Common myeloid progenitor, CD34-positive (primary cell): ENCODE data around the gene DDX41.

ENCODE experiments used
- CTCF ChIA-PET: fragments of 350-600 bp; sonication (Branson Sonifier 250); formaldehyde crosslinking; loops from one replicate; lab custom pipeline; 2021; ENCODE audit warnings: antibody characterized with exemption; lab: Charles Lee
- POLR2A ChIA-PET: fragments of 350-600 bp; sonication (Branson Sonifier 250); formaldehyde crosslinking; loops from one replicate; lab custom pipeline; 2021; ENCODE audit warnings: antibody characterized with exemption; lab: Charles Lee
- DNase-seq, 3 donors: peaks; one replicate each; pipeline versions ENCODE4 v3.0.0 to v3.0.0-alpha.2; 2013
- H3K27ac ChIP-seq, 2 experiments: 1 replicate in 1 of 2; 2 replicates in 1 of 2; pipeline ENCODE4 v1.7.0; 2013; ENCODE audit warnings: inconsistent platforms in 2 of 2, low read length in 2 of 2, mild to moderate bottlenecking in 2 of 2, low read depth in 1 of 2, moderate library complexity in 1 of 2; ENCODE audit not compliant: severe bottlenecking in 2 of 2, insufficient read depth in 1 of 2, poor library complexity in 1 of 2
- H3K27me3 ChIP-seq, 5 experiments: replicated peaks in 2 of 5; 1 replicate in 3 of 5; 2 replicates in 2 of 5; pipeline versions ENCODE4 v1.6.1 to v1.7.0; 2013; ENCODE audit warnings: low read length in 4 of 5, mild to moderate bottlenecking in 2 of 5, moderate library complexity in 2 of 5, inconsistent platforms in 1 of 5; ENCODE audit not compliant: insufficient read depth in 5 of 5, control insufficient read depth in 4 of 5
- H3K36me3 ChIP-seq, 4 experiments: 1 replicate in 2 of 4; 2 replicates in 2 of 4; pipeline versions ENCODE4 v1.6.1 to v1.7.0; 2013; ENCODE audit warnings: low read length in 3 of 4, control low read depth in 1 of 4, mild to moderate bottlenecking in 1 of 4; ENCODE audit not compliant: control insufficient read depth in 4 of 4, insufficient read depth in 4 of 4
- H3K4me1 ChIP-seq, 4 experiments: 1 replicate in 3 of 4; 2 replicates in 1 of 4; pipeline versions ENCODE4 v1.6.1 to v1.7.1; 2013; ENCODE audit warnings: low read length in 3 of 4, mild to moderate bottlenecking in 3 of 4, control low read depth in 1 of 4, inconsistent platforms in 1 of 4, moderate library complexity in 1 of 4; ENCODE audit not compliant: control insufficient read depth in 4 of 4, insufficient read depth in 4 of 4; ENCODE audit errors: control extremely low read depth in 1 of 4
- H3K4me3 ChIP-seq, 7 experiments: 1 replicate in 4 of 7; 2 replicates in 3 of 7; pipeline versions ENCODE4 v1.5.1 to v1.7.0; 2013; ENCODE audit warnings: mild to moderate bottlenecking in 7 of 7, low read length in 6 of 7, moderate library complexity in 6 of 7, inconsistent platforms in 2 of 7, low read depth in 2 of 7, control low read depth in 1 of 7; ENCODE audit not compliant: insufficient read depth in 4 of 7, control insufficient read depth in 1 of 7; ENCODE audit errors: extremely low read depth in 1 of 7
- H3K9me3 ChIP-seq, 5 experiments: 1 replicate in 4 of 5; 2 replicates in 1 of 5; pipeline versions ENCODE4 v1.6.1 to v1.7.1; 2013; ENCODE audit warnings: low read length in 4 of 5, mild to moderate bottlenecking in 2 of 5, inconsistent platforms in 1 of 5, low read depth in 1 of 5, moderate library complexity in 1 of 5; ENCODE audit not compliant: control insufficient read depth in 4 of 5, insufficient read depth in 2 of 5; ENCODE audit errors: control extremely low read depth in 1 of 5
- WGBS: methylation state at CpG from one replicate; pipeline ENCODE4 v1.1.5; 2013; ENCODE audit not compliant: insufficient coverage; 5-methylcytosine and 5-hydroxymethylcytosine counted together

DDX41 gene

GRCh38 chr5:177491983-177492746, 24.6 kb downstream of the DDX41 start:
- no peaks in the 10 kb centered on the region for H3K9me3 ChIP-seq
- H3K27me3 ChIP-seq, result no peaks in the 10 kb centered on the region
- peaks cover 2 to 41% (median 34%) of the 10 kb centered on the region in 4 experiments for H3K4me1 ChIP-seq
- 98% methylated on average over 50 of the region's 54 CpGs for WGBS
- H3K4me3 ChIP-seq, result no peak overlapping the region
- ChIA-PET POLR2A (interaction anchor here (0.5 kb wide), 1 partner anchor 956 kb away, joined by 3 read pairs; no protein-coding TSS in a partner anchor), CTCF (interaction anchor here (1.1 to 18.3 kb wide), 8 partner anchors 13 to 182 kb away, joined by 3 to 206 read pairs (median 4); partner anchors contain the start of gene DOK3)
- H3K27ac ChIP-seq, result no peak overlapping the region
- DNase-seq, result no peak
- peaks cover 7 to 48% (median 16%) of the 10 kb centered on the region in 4 experiments for H3K36me3 ChIP-seq

DNA sequence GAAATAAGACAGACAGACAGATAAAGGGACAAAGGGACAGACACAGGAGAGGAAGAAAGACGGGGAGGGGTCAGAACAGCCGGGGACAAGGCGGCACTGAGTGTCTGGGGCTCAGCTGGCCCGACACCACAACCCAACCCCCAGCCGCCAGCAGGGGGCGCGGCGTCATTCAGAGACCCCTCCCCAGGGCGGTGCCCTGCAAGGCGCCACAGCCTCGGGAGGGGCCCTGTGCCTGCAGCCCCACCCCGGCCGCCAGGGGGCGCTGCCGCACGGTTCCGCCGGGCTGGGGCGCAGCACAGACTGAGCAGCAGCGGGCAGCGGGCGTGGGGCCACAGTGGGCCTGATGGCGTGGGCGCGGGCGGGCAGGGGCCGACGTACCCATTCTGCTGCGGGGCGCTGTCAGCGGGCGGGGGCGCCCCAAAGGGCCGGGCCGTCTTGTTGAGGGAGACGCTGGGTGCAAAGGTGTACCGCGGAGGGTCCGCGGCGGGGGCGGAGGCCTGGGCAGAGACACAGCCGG, 25.3 kb downstream of the DDX41 start:
- H3K9me3 ChIP-seq, result no peaks in the 10 kb centered on the region
- peak in 2 of 3 donors; percentile 64 to 65 for DNase-seq
- CTCF ChIA-PET, result interaction anchor here (1.3 to 18.3 kb wide), 3 partner anchors 12 to 19 kb away, joined by 4 to 206 read pairs (median 12); partner anchors contain the start of gene DOK3
- no peak overlapping the region for H3K27ac ChIP-seq
- POLR2A ChIA-PET, result no interaction called here
- no peaks in the 10 kb centered on the region for H3K27me3 ChIP-seq
- H3K36me3 ChIP-seq, result peaks cover 7 to 50% (median 17%) of the 10 kb centered on the region in 4 experiments
- H3K4me3 ChIP-seq, result no peak overlapping the region
- 85% methylated on average over 28 of the region's 43 CpGs for WGBS
- H3K4me1 ChIP-seq, result peaks cover 2 to 35% (median 28%) of the 10 kb centered on the region in 4 experiments

DNA sequence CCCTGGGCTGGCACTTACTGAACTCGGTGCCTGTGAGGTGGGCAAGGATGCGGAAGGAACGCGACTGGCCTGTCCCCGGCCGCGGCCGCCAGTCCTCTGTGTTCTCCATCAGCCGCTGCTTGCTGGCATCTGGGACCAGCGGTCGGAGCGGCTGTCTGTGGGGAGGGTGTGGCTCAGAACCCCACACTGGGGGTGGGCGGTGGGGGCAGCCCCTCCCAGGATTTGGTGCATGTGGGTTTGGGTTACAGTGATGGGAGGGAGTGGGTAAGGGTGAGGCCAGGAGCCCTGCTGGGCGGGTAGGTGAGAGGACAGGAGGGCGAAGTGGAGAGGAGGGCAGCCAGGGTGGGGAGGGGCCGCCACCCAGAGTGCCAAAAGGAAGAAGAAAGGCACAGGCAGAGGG, 25.8 kb downstream of the DDX41 start:
- WGBS, result 98% methylated on average over 11 of the region's 16 CpGs
- Histone ChIP-seq H3K27me3 (no peaks in the 10 kb centered on the region), H3K4me3 (no peak overlapping the region), H3K27ac (no peak overlapping the region), H3K9me3 (no peaks in the 10 kb centered on the region), H3K4me1 (peaks cover 2 to 30% (median 23%) of the 10 kb centered on the region in 4 experiments), H3K36me3 (peaks cover 7 to 54% (median 19%) of the 10 kb centered on the region in 4 experiments)
- ChIA-PET CTCF (interaction anchor here (2.0 to 18.3 kb wide), 3 partner anchors 13 to 102 kb away, joined by 4 to 206 read pairs (median 40); partner anchors contain the start of gene DOK3), POLR2A (no interaction called here)
- no peak for DNase-seq

DNA sequence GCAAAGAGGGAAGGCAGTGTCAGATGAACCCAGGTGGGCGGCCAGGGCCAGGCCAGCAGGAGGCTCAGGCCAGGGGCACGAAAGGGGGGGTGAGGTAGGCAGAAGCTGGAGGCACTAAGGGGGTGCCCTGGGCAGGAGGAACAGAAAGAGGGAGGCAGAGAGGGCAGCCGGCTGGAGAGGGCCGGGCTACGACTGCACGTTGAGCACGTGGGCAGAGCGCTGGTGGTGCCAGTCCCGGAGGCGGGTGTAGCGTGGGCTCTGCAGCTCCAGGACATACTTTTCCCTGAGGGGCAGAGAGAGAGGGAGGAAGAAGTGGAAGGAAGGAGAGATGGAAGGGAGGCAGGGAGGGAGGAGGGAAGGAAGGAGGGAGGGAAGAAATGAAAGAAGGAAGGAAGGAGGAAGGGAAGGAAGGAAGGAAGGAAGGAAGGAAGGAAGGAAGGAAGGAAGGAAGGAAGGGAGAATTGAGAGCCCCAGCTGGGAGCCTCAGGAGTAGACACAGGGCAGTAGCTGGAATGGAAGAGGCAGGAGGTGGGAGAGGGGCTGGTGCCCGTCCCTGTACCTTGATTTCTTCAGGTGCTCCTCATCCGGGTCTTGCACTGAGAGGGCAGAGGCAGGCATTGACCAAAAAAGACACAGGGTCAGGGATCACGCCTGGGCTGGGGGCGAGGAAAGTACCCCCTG, 26.3 kb downstream of the DDX41 start:
- H3K4me1 ChIP-seq, result peaks cover 0 to 25% (median 18%) of the 10 kb centered on the region in 4 experiments
- CTCF ChIA-PET, result interaction anchor here (1.5 to 18.3 kb wide), 4 partner anchors 13 to 101 kb away, joined by 3 to 206 read pairs (median 22); partner anchors contain the start of gene DOK3
- no peak overlapping the region for H3K27ac ChIP-seq
- H3K4me3 ChIP-seq, result no peak overlapping the region
- no peaks in the 10 kb centered on the region for H3K27me3 ChIP-seq
- POLR2A ChIA-PET, result interaction anchor here (1.2 kb wide), 1 partner anchor 12 kb away, joined by 5 read pairs; no protein-coding TSS in a partner anchor
- no peak for DNase-seq
- H3K36me3 ChIP-seq, result peaks cover 7 to 55% (median 20%) of the 10 kb centered on the region in 4 experiments
- WGBS, result 93% methylated on average over 14 of the region's 15 CpGs
- H3K9me3 ChIP-seq, result no peaks in the 10 kb centered on the region

- no peak for DNase-seq
- Histone ChIP-seq H3K9me3 (no peaks in the 10 kb centered on the region), H3K4me1 (peaks cover 0 to 12% (median 5%) of the 10 kb centered on the region in 4 experiments), H3K36me3 (peaks cover 7 to 58% (median 21%) of the 10 kb centered on the region in 4 experiments), H3K4me3 (no peak overlapping the region), H3K27ac (no peak overlapping the region), H3K27me3 (no peaks in the 10 kb centered on the region)
- CTCF ChIA-PET, result interaction anchor here (0.7 to 18.3 kb wide), 8 partner anchors 8 to 118 kb away, joined by 3 to 206 read pairs (median 4); partner anchors contain the start of genes DOK3 and PDLIM7
- WGBS, result 87% methylated on average over 22 of the region's 26 CpGs
- POLR2A ChIA-PET, result interaction anchor here (1.2 kb wide), 1 partner anchor 10 kb away, joined by 5 read pairs; no protein-coding TSS in a partner anchor
These were observed 27.5 kb downstream of the DDX41 start for GRCh38 chr5:177489119-177489716.

DNA sequence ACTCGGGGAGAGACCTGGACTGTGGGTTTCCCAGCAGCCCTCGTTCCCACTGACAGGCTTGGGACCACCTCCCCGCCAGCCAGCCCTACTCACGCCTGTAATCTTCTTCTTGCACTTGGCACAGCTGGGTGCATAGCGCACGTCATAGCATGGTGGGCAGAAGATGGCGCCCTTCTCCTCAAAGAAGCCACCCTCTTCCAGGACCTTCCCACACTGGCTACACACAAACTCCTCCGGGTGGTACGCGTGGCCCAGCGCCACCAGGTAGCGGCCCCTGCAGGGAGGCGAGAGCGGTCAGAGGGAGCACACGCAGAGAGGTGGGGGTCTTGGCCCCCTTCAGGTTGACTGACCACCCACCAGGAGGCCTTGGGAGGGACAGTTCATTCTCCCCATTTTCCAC, 28.8 kb downstream of the DDX41 start:
- Histone ChIP-seq H3K27ac (no peak overlapping the region), H3K4me1 (peaks cover 0 to under 1% (median 0%) of the 10 kb centered on the region in 4 experiments), H3K9me3 (no peaks in the 10 kb centered on the region), H3K4me3 (no peak overlapping the region), H3K36me3 (peaks cover 7 to 64% (median 23%) of the 10 kb centered on the region in 4 experiments), H3K27me3 (no peaks in the 10 kb centered on the region)
- peak in 2 of 3 donors; percentile 46 to 49 for DNase-seq
- WGBS, result 91% methylated on average over 14 of the region's 15 CpGs
- CTCF ChIA-PET, result interaction anchor here (0.7 to 18.3 kb wide), 8 partner anchors 10 to 31 kb away, joined by 3 to 206 read pairs (median 4); partner anchors contain the start of gene DOK3
- POLR2A ChIA-PET, result no interaction called here
